HepG2 (cell line): ENCODE results near the gene PSORS1C1. TPM values are rescaled to one million over a fixed set of nuclear protein-coding genes. Genes with fewer than 3 reads are reported as not detected.
A peak's percentile ranks its signal among the peaks of the same experiment; 100 is the strongest.

ENCODE experiments used
- GFI1 ChIP-seq: sonication (generic); formaldehyde crosslinking; IDR thresholded peaks from 2 replicates; pipeline ENCODE4 v1.5.0; 2020; ENCODE audit warnings: missing genetic modification reagents, mild to moderate bottlenecking, borderline replicate concordance
- GPN1 ChIP-seq: sonication (generic); formaldehyde crosslinking; IDR thresholded peaks from 2 replicates; pipeline ENCODE4 v1.5.1; 2020; ENCODE audit warnings: missing genetic modification reagents, borderline replicate concordance
- HHEX ChIP-seq: IDR thresholded peaks from 2 replicates; pipeline ENCODE4 v1.6.1; 2016; ENCODE audit warnings: control low read depth
- HMG20A ChIP-seq: IDR thresholded peaks from 2 replicates; pipeline ENCODE4 v1.6.1; 2016; ENCODE audit warnings: borderline replicate concordance
- HOXA5 ChIP-seq: sonication (generic); formaldehyde crosslinking; IDR thresholded peaks from 2 replicates; pipeline ENCODE4 v1.4.0; 2020; ENCODE audit warnings: missing genetic modification reagents
- KDM6A ChIP-seq: IDR thresholded peaks from 2 replicates; pipeline ENCODE4 v1.6.1; 2016; ENCODE audit warnings: low read depth
- MTF1 ChIP-seq: sonication (generic); formaldehyde crosslinking; IDR thresholded peaks from 2 replicates; pipeline ENCODE4 v1.5.0; 2020; ENCODE audit warnings: missing genetic modification reagents
- MYNN ChIP-seq: sonication (generic); formaldehyde crosslinking; IDR thresholded peaks from 2 replicates; pipeline ENCODE4 v1.4.0; 2020; ENCODE audit warnings: mild to moderate bottlenecking, low read depth, missing genetic modification reagents
- NFKB2 ChIP-seq: sonication (generic); formaldehyde crosslinking; IDR thresholded peaks from 2 replicates; pipeline ENCODE4 v1.4.0; 2020; ENCODE audit warnings: missing genetic modification reagents, borderline replicate concordance
- NFYB ChIP-seq: sonication (generic); formaldehyde crosslinking; IDR thresholded peaks from 2 replicates; pipeline ENCODE4 v1.4.0; 2020; ENCODE audit warnings: missing genetic modification reagents
- NPAS2 ChIP-seq: sonication (generic); formaldehyde crosslinking; IDR thresholded peaks from 2 replicates; pipeline ENCODE4 v1.8.0; 2022; ENCODE audit warnings: mild to moderate bottlenecking, missing genetic modification reagents, borderline replicate concordance
- PLRG1 ChIP-seq: fragments of 450-650 bp; conservative IDR thresholded peaks from 2 replicates; pipeline ENCODE4 v1.6.1; 2016
- TBL1XR1 ChIP-seq: fragments of 150-350 bp; IDR thresholded peaks from 2 replicates; pipeline ENCODE4 v1.6.1; 2014; ENCODE audit warnings: borderline replicate concordance, low read length; ENCODE audit not compliant: partially characterized antibody
- ZNF17 ChIP-seq: sonication (generic); formaldehyde crosslinking; IDR thresholded peaks from 2 replicates; pipeline ENCODE4 v1.5.0; 2020; ENCODE audit warnings: mild to moderate bottlenecking, missing genetic modification reagents
- ZXDC ChIP-seq: sonication (generic); formaldehyde crosslinking; IDR thresholded peaks from 2 replicates; pipeline ENCODE4 v1.5.0; 2020; ENCODE audit warnings: mild to moderate bottlenecking, missing genetic modification reagents
- polyA plus RNA-seq, 8 experiments: library from polyadenylated mRNA; depleted of rRNA in 3 of 8; stranded (reverse) in 7 of 8; unstranded in 1 of 8; fragments of >200 nt; fragmentation: Illumina TruSeq in 4 of 8; extraction: Trizol in 4 of 8; gene quantifications; 2 replicates each; pipeline versions ENCODE4 v1.2.1 to v1.2.3, GENCODE V29; 2011 to 2016; ENCODE audit warnings: low read depth in 4 of 8, missing spikeins in 1 of 8, mixed read lengths in 1 of 8; ENCODE audit not compliant: insufficient read depth in 1 of 8
- total RNA-seq, 5 experiments: library from RNA; depleted of rRNA; stranded (reverse); fragments of >200 nt; fragmentation: Illumina TruSeq; extraction: Trizol; gene quantifications; 2 replicates each; pipeline ENCODE4 v1.2.3, GENCODE V29; 2016; ENCODE audit warnings: low read depth in 1 of 5
- TF ChIP-seq, protein P1 (sequence below): sonication (generic); formaldehyde crosslinking; IDR thresholded peaks from one replicate; pipeline ENCODE4 v1.5.1; 2020; ENCODE audit warnings: mild to moderate bottlenecking, missing genetic modification reagents; ENCODE audit errors: not compliant biosample characterization

PSORS1C1 gene
- total and polyA plus RNA-seq, 2 of the 13 experiments (the other 11 are each of a cell fraction or from before 2014, with no cell fraction given) = 0.01 to 0.02 TPM

- TF ChIP-seq NFKB2 (CRISPR knock-in tag) (no peak; the same call in 1 of the 2 replicates), NPAS2 (no peak), KDM6A (CRISPR knock-in tag) (no peak), GFI1 (peak; percentile 76; the same call in 1 of the 2 replicates), PLRG1 (no peak), MTF1 (no peak), MYNN (CRISPR knock-in tag) (no peak), TBL1XR1 (no peak), HHEX (no peak), ZNF17 (0 out of 2 replicates have a peak, but pooled peaks have one; percentile 67), HOXA5 (CRISPR knock-in tag) (no peak; the same call in 1 of the 2 replicates), ZXDC (no peak), HMG20A (CRISPR knock-in tag) (no peak), GPN1 (CRISPR knock-in tag) (no peak), NFYB (CRISPR knock-in tag) (peak; percentile 75)
- TF ChIP-seq, protein P1, sequence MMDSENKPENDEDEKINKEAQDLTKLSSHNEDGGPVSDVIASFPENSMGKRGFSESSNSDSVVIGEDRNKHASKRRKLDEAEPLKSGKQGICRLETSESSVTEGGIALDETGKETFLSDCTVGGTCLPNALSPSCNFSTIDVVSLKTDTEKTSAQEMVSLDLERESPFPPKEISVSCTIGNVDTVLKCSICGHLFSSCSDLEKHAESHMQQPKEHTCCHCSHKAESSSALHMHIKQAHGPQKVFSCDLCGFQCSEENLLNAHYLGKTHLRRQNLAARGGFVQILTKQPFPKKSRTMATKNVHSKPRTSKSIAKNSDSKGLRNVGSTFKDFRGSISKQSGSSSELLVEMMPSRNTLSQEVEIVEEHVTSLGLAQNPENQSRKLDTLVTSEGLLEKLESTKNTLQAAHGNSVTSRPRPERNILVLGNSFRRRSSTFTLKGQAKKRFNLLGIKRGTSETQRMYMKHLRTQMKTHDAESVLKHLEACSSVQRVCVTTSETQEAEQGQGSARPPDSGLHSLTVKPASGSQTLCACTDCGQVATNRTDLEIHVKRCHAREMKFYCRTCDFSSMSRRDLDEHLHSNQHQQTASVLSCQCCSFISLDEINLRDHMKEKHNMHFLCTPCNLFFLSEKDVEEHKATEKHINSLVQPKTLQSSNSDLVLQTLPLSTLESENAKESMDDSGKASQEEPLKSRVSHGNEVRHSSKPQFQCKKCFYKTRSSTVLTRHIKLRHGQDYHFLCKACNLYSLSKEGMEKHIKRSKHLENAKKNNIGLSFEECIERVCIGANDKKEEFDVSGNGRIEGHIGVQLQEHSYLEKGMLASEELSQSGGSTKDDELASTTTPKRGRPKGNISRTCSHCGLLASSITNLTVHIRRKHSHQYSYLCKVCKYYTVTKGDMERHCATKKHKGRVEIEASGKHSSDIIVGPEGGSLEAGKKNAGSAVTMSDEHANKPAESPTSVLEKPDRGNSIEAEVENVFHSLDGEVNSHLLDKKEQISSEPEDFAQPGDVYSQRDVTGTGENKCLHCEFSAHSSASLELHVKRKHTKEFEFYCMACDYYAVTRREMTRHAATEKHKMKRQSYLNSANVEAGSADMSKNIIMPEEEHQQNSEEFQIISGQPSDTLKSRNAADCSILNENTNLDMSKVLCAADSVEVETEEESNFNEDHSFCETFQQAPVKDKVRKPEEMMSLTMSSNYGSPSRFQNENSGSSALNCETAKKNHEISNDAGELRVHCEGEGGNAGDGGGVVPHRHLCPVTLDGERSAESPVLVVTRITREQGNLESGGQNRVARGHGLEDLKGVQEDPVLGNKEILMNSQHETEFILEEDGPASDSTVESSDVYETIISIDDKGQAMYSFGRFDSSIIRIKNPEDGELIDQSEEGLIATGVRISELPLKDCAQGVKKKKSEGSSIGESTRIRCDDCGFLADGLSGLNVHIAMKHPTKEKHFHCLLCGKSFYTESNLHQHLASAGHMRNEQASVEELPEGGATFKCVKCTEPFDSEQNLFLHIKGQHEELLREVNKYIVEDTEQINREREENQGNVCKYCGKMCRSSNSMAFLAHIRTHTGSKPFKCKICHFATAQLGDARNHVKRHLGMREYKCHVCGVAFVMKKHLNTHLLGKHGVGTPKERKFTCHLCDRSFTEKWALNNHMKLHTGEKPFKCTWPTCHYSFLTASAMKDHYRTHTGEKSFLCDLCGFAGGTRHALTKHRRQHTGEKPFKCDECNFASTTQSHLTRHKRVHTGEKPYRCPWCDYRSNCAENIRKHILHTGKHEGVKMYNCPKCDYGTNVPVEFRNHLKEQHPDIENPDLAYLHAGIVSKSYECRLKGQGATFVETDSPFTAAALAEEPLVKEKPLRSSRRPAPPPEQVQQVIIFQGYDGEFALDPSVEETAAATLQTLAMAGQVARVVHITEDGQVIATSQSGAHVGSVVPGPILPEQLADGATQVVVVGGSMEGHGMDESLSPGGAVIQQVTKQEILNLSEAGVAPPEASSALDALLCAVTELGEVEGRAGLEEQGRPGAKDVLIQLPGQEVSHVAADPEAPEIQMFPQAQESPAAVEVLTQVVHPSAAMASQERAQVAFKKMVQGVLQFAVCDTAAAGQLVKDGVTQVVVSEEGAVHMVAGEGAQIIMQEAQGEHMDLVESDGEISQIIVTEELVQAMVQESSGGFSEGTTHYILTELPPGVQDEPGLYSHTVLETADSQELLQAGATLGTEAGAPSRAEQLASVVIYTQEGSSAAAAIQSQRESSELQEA (CRISPR knock-in tag) = peak; percentile 36
Observed at GRCh38 chr6:31186052-31186734, 71.6 kb downstream of the PSORS1C1 start (continued).
